Measurements from ENCODE around the gene TMEM150C.
"Not testable (repeated sequence)": the region's sequence is repeated elsewhere in the genome, so short reads cannot be mapped to it uniquely, and the experiment has no call there.

The TMEM150C gene

GRCh38 chr4:82515705-82516104 lies 46.1 kb downstream of the TMEM150C start:
- no peak for DNase-seq (ENCODE audit: low read depth)

- DNase-seq (ENCODE audit: low read depth), result no peak
Observed at GRCh38 chr4:82513382-82513781, 48.4 kb downstream of the TMEM150C start.

- no peak for DNase-seq (ENCODE audit: low read depth)
Observed at GRCh38 chr4:82510216-82510615, 51.6 kb downstream of the TMEM150C start.

GRCh38 chr4:82508806-82509428 lies 52.9 kb downstream of the TMEM150C start:
- DNase-seq (ENCODE audit: low read depth), result no peak

- no peak for DNase-seq (ENCODE audit: low read depth)
Observed at GRCh38 chr4:82508011-82508410, 53.8 kb downstream of the TMEM150C start.

- no peak for DNase-seq (ENCODE audit: low read depth)
Observed at GRCh38 chr4:82501154-82501442, 60.7 kb downstream of the TMEM150C start.

- no peak for DNase-seq (ENCODE audit: low read depth)
Observed at GRCh38 chr4:82500435-82501153, 61.2 kb downstream of the TMEM150C start.

GRCh38 chr4:82499738-82500434 lies 61.9 kb downstream of the TMEM150C start:
- DNase-seq (ENCODE audit: low read depth), result no peak

- DNase-seq (ENCODE audit: low read depth), result no peak
Observed at GRCh38 chr4:82496349-82496748, 65.4 kb downstream of the TMEM150C start.

- no peak for DNase-seq (ENCODE audit: low read depth)
Observed at GRCh38 chr4:82495666-82496065, 66.1 kb downstream of the TMEM150C start.

- DNase-seq (ENCODE audit: low read depth), result no peak
Observed at GRCh38 chr4:82493721-82494425, 67.9 kb downstream of the TMEM150C start.

- DNase-seq (ENCODE audit: low read depth), result no peak
Observed at GRCh38 chr4:82491251-82491960, 70.4 kb downstream of the TMEM150C start.

GRCh38 chr4:82489987-82490386 lies 71.8 kb downstream of the TMEM150C start:
- no peak for DNase-seq (ENCODE audit: low read depth)

- no peak for DNase-seq (ENCODE audit: low read depth)
Observed at GRCh38 chr4:82489076-82489475, 72.7 kb downstream of the TMEM150C start.

- DNase-seq (ENCODE audit: low read depth), result no peak
Observed at GRCh38 chr4:82484996-82485783, 76.6 kb downstream of the TMEM150C start.

GRCh38 chr4:82482387-82482786 lies 79.4 kb downstream of the TMEM150C start:
- no peak for DNase-seq (ENCODE audit: low read depth)

- DNase-seq (ENCODE audit: low read depth), result no peak
Observed at GRCh38 chr4:82481506-82481840, 80.3 kb downstream of the TMEM150C start.

- DNase-seq (ENCODE audit: low read depth), result no peak
Observed at GRCh38 chr4:82480771-82481505, 80.8 kb downstream of the TMEM150C start.

- no peak for DNase-seq (ENCODE audit: low read depth)
Observed at GRCh38 chr4:82479562-82479961, 82.2 kb downstream of the TMEM150C start.

- DNase-seq (ENCODE audit: low read depth), result not testable (repeated sequence)
Observed at GRCh38 chr4:82477469-82477868, 84.3 kb downstream of the TMEM150C start.

- not testable (repeated sequence) for DNase-seq (ENCODE audit: low read depth)
Observed at GRCh38 chr4:82475931-82476330, 85.9 kb downstream of the TMEM150C start.

Measured in activated T-helper 9 cell treated with anti-CD3 and anti-CD28 coated beads, Interleukin-2, amount 50 U/mL, for 16 hours (primary cell).